Smooth muscle cell (in vitro differentiated cells): ENCODE results near the gene RTN4RL1. TPM values are rescaled to one million over a fixed set of nuclear protein-coding genes. Genes with fewer than 3 reads are reported as not detected.

ENCODE experiments used
- DNase-seq: peaks from one replicate; lab custom pipeline; 2025; ENCODE audit not compliant: unreplicated experiment; lab: John Stamatoyannopoulos, UW
- H2AFZ ChIP-seq: fragments of 200-600 bp; sonication (generic); 2 replicates; pipeline ENCODE4 v1.6.0; 2016; ENCODE audit warnings: antibody characterized with exemption, low read depth, mild to moderate bottlenecking
- H3F3A ChIP-seq: fragments of 200-600 bp; sonication (generic); 2 replicates; pipeline ENCODE4 v1.6.0; 2017; ENCODE audit warnings: antibody characterized with exemption, low read depth
- H3K27ac ChIP-seq: fragments of 200-600 bp; sonication (generic); 2 replicates; pipeline ENCODE4 v1.5.1; 2016; ENCODE audit warnings: low read depth, mild to moderate bottlenecking
- H3K27me3 ChIP-seq: fragments of 200-600 bp; sonication (generic); 2 replicates; pipeline ENCODE4 v1.6.1; 2016; ENCODE audit warnings: low read depth, mild to moderate bottlenecking
- H3K36me3 ChIP-seq: fragments of 200-600 bp; sonication (generic); 2 replicates; pipeline ENCODE4 v1.5.1; 2016; ENCODE audit warnings: low read depth
- H3K4me1 ChIP-seq: fragments of 200-600 bp; sonication (generic); 2 replicates; pipeline ENCODE4 v1.5.1; 2016; ENCODE audit warnings: low read depth
- H3K4me2 ChIP-seq: fragments of 200-600 bp; sonication (generic); 2 replicates; pipeline ENCODE4 v1.6.0; 2016; ENCODE audit warnings: mild to moderate bottlenecking
- H3K4me3 ChIP-seq: fragments of 200-600 bp; sonication (generic); 2 replicates; pipeline ENCODE4 v1.5.1; 2016; ENCODE audit warnings: mild to moderate bottlenecking
- H3K79me2 ChIP-seq: fragments of 200-600 bp; sonication (generic); 2 replicates; pipeline ENCODE4 v1.6.0; 2016; ENCODE audit warnings: low read depth, mild to moderate bottlenecking
- H3K9ac ChIP-seq: fragments of 200-600 bp; sonication (generic); 2 replicates; pipeline ENCODE4 v1.6.0; 2016; ENCODE audit warnings: low read depth
- H3K9me3 ChIP-seq: fragments of 200-600 bp; sonication (generic); replicated peaks from 2 replicates; pipeline ENCODE4 v1.5.1; 2016; ENCODE audit warnings: low read depth
- H4K20me1 ChIP-seq: fragments of 200-600 bp; sonication (generic); 2 replicates; pipeline ENCODE4 v1.6.0; 2016; ENCODE audit warnings: low read depth
- WGBS: methylation state at CpG from one replicate; pipeline ENCODE4 v1.1.7; 2016; ENCODE audit warnings: low lambda C conversion rate; 5-methylcytosine and 5-hydroxymethylcytosine counted together
- polyA plus RNA-seq: library from polyadenylated mRNA; unstranded; fragments of >200 nt; fragmentation: Nextera tagmentation; extraction: Ambion mirVana; gene quantifications from 2 replicates; pipeline ENCODE4 v1.2.1, GENCODE V29; 2016
- total RNA-seq: library from RNA; depleted of rRNA; stranded (reverse); fragments of >200 nt; gene quantifications from 2 replicates; pipeline ENCODE4 v1.2.3, GENCODE V29; 2014
- TF ChIP-seq, protein P1 (sequence below): fragments of 200-600 bp; sonication (generic); IDR thresholded peaks from 2 replicates; pipeline ENCODE4 v1.5.1; 2017; ENCODE audit warnings: borderline replicate concordance, mild to moderate bottlenecking, antibody characterized with exemption; ENCODE audit not compliant: insufficient read depth, poor library complexity, severe bottlenecking

Gene RTN4RL1
- total and polyA plus RNA-seq, 2 experiments from 2014 or later: not detected

DNA sequence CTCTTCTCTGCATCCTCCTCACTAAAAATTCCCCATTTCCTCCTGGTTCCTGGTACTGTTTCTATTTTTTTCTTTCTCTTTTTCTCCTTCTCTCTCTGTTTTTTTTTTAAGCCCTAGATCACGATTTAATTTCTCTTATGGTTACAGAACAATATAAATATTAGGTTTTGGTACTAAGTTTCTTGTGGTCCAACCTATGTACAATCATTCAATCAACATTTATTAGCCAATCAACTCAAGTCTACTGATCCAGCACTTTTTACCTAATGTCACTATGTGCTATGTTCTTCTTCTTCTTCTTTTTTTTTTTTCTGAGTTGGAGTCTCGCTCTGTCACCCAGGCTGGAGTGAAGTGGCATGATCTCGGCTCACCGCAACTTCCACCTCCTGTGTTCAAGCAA is 12.6 kb downstream of the RTN4RL1 start:
- Histone ChIP-seq H4K20me1 (no peaks in the 10 kb centered on the region), H3K4me1 (no peaks in the 10 kb centered on the region), H3K9ac (no peak overlapping the region), H2AFZ (no peak overlapping the region), H3K4me2 (no peak overlapping the region), H3K79me2 (no peaks in the 10 kb centered on the region), H3K27me3 (no peaks in the 10 kb centered on the region), H3K36me3 (no peaks in the 10 kb centered on the region), H3K4me3 (no peak overlapping the region), H3K27ac (no peak overlapping the region), H3F3A (no peaks in the 10 kb centered on the region), H3K9me3 (no peaks in the 10 kb centered on the region)
- no peak for DNase-seq
- WGBS: 96% methylated on average over 4 of the region's 4 CpGs
- TF ChIP-seq, protein P1, sequence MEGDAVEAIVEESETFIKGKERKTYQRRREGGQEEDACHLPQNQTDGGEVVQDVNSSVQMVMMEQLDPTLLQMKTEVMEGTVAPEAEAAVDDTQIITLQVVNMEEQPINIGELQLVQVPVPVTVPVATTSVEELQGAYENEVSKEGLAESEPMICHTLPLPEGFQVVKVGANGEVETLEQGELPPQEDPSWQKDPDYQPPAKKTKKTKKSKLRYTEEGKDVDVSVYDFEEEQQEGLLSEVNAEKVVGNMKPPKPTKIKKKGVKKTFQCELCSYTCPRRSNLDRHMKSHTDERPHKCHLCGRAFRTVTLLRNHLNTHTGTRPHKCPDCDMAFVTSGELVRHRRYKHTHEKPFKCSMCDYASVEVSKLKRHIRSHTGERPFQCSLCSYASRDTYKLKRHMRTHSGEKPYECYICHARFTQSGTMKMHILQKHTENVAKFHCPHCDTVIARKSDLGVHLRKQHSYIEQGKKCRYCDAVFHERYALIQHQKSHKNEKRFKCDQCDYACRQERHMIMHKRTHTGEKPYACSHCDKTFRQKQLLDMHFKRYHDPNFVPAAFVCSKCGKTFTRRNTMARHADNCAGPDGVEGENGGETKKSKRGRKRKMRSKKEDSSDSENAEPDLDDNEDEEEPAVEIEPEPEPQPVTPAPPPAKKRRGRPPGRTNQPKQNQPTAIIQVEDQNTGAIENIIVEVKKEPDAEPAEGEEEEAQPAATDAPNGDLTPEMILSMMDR: no peak

DNA sequence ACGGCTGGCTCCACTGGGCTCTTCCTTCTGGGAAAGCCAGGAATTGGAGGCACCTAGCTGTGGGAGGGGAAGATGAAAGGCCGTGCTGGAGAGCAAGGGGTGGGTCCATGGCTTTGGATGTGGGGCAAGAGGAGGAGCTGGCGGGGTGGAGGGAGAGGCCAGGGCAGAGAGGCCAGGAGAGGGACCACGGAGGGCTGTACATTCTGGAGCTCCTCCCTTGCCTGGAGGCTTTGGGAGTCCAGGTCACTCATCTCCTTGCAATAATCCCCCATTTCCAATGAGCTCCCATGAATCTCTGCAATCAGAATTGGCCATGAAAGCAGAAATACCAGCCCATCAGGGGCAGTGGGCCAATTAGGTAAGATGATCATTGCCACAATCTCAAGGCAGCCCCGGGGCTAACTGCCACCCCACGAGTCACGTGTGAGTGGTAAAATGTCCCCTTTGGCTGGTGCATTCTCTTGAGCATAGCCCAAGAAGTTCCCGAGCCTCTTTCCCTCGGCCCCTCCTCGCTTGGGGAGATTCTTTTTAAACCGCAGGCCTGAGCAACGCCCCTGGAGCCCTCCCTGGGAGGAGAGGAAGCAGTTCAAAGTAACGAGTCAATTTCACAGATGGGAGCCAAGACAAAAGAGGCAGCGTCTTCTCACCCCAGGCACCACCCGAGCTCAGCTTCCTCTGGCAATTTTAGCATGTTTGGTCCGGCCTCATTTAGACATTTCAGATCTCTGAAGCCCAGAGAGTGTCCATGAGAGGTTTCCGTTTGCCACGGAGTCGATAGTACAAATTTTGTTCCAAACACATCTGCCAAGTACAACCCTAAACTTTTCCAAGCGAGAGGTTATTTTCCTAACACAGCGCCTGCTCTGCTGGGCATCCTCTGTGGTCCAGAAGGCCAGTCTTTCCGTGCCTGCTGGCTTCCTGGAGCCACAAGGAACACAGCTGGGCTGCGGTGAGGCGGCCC is 13.4 kb downstream of the RTN4RL1 start:
- Histone ChIP-seq H3K79me2 (no peaks in the 10 kb centered on the region), H3K4me1 (no peaks in the 10 kb centered on the region), H4K20me1 (no peaks in the 10 kb centered on the region), H3K9ac (no peak overlapping the region), H3K4me3 (no peak overlapping the region), H3K9me3 (no peaks in the 10 kb centered on the region), H2AFZ (peak overlapping the region; percentile 13), H3K27ac (no peak overlapping the region), H3K36me3 (no peaks in the 10 kb centered on the region), H3K4me2 (no peak overlapping the region), H3F3A (no peaks in the 10 kb centered on the region), H3K27me3 (no peaks in the 10 kb centered on the region)
- TF ChIP-seq, protein P1: no peak
- no peak for DNase-seq
- WGBS: 42% methylated on average over 24 of the region's 24 CpGs

DNA sequence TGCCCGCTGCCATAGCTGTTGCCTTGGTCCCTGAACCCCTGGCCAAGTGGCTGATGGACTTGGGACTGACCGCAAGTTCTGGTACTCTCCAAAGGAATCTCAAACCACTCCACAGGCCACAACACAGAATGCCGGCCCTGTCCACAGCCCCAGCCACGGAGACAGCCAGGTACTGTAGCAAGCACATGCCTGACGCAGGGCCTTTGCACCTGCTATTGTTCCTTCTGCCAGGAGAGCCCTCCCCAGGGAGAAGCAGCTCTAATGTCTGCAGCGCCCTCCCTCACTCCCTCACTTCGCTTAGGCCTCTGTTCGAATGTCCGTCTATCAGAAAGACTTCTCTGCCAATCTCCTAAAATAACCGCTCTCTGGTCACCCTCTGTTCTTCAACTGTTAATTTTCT is 15.4 kb downstream of the RTN4RL1 start:
- WGBS: 94% methylated on average over 10 of the region's 10 CpGs
- no peaks in the 10 kb centered on the region for H3K9me3 ChIP-seq
- no peaks in the 10 kb centered on the region for H3K4me1 ChIP-seq
- TF ChIP-seq, protein P1: no peak
- no peaks in the 10 kb centered on the region for H3K79me2 ChIP-seq
- no peaks in the 10 kb centered on the region for H3F3A ChIP-seq
- no peak overlapping the region for H3K9ac ChIP-seq
- DNase-seq: no peak
- no peak overlapping the region for H3K27ac ChIP-seq
- H4K20me1 ChIP-seq: no peaks in the 10 kb centered on the region
- no peak overlapping the region for H3K4me3 ChIP-seq
- no peaks in the 10 kb centered on the region for H3K36me3 ChIP-seq
- no peak overlapping the region for H3K4me2 ChIP-seq
- no peaks in the 10 kb centered on the region for H3K27me3 ChIP-seq
- no peak overlapping the region for H2AFZ ChIP-seq
